Duodenal mucosa (tissue), 2 donors: ENCODE results near the gene NAA15.
"Not testable (repeated sequence)": the region's sequence is repeated elsewhere in the genome, so short reads cannot be mapped to it uniquely, and the experiment has no call there.

ENCODE experiments used
- H3K27ac ChIP-seq: one replicate; pipeline ENCODE4 v1.7.0; 2013; ENCODE audit warnings: low read depth, low read length
- H3K27me3 ChIP-seq, 2 donors: one replicate each; pipeline ENCODE4 v1.7.0; 2013; ENCODE audit warnings: low read length in 2 of 2, control low read depth in 1 of 2; ENCODE audit not compliant: insufficient read depth in 2 of 2, control insufficient read depth in 1 of 2
- H3K36me3 ChIP-seq, 2 donors: one replicate each; pipeline ENCODE4 v1.7.0; 2013; ENCODE audit warnings: low read length in 2 of 2, control low read depth in 1 of 2; ENCODE audit not compliant: insufficient read depth in 2 of 2, control insufficient read depth in 1 of 2
- H3K4me1 ChIP-seq, 2 donors: one replicate each; pipeline ENCODE4 v1.7.0; 2013; ENCODE audit warnings: low read length in 2 of 2, control low read depth in 1 of 2; ENCODE audit not compliant: insufficient read depth in 2 of 2, control insufficient read depth in 1 of 2
- H3K4me3 ChIP-seq, 2 donors: one replicate each; pipeline ENCODE4 v1.7.0; 2013; ENCODE audit warnings: low read length in 2 of 2, low read depth in 1 of 2
- H3K9ac ChIP-seq, 2 donors: one replicate each; pipeline ENCODE4 v1.7.0; 2013; ENCODE audit warnings: low read length in 2 of 2, low read depth in 1 of 2
- H3K9me3 ChIP-seq, 2 donors: one replicate each; pipeline ENCODE4 v1.7.0; 2013; ENCODE audit warnings: low read length in 2 of 2, control low read depth in 1 of 2; ENCODE audit not compliant: control insufficient read depth in 1 of 2

The NAA15 gene

GRCh38 chr4:139301113-139301820, at the start of gene NAA15:
Gene NAA15, plus strand, starts transcription at chr4:139301505. Its CDS starts 273 bp downstream, at chr4:139301778.
- Histone ChIP-seq H3K4me1 (peaks cover 18 to 22% of the 10 kb centered on the region in 2 donors), H3K27ac (peak within 1 kb of the TSS; percentile 87), H3K4me3 (peak within 1 kb of the TSS; percentile 93 to 99), H3K27me3 (no peaks in the 10 kb centered on the region), H3K9ac (peak within 1 kb of the TSS; percentile 93 to 94), H3K36me3 (peaks cover 0 to 5% of the 10 kb centered on the region in 2 donors), H3K9me3 (no peaks in the 10 kb centered on the region)

- H3K4me3 ChIP-seq: no peak overlapping the region
- H3K27ac ChIP-seq: no peak overlapping the region
- H3K4me1 ChIP-seq: no peaks in the 10 kb centered on the region
- no peaks in the 10 kb centered on the region for H3K27me3 ChIP-seq
- no peaks in the 10 kb centered on the region for H3K9me3 ChIP-seq
- H3K9ac ChIP-seq: no peak overlapping the region
- H3K36me3 ChIP-seq: no peaks in the 10 kb centered on the region
Measured at GRCh38 chr4:139253046-139253445, 48.3 kb upstream of the NAA15 start.

GRCh38 chr4:139253713-139254112, 47.6 kb upstream of the NAA15 start:
- Histone ChIP-seq H3K9me3 (no peaks in the 10 kb centered on the region), H3K36me3 (no peaks in the 10 kb centered on the region), H3K9ac (no peak overlapping the region), H3K27me3 (no peaks in the 10 kb centered on the region), H3K27ac (no peak overlapping the region), H3K4me1 (no peaks in the 10 kb centered on the region), H3K4me3 (no peak overlapping the region)

- not testable (repeated sequence) for H3K4me1 ChIP-seq, H3K27ac ChIP-seq, H3K9ac ChIP-seq, H3K4me3 ChIP-seq, H3K27me3 ChIP-seq, H3K9me3 ChIP-seq, H3K36me3 ChIP-seq
Measured at GRCh38 chr4:139255581-139255980, 45.7 kb upstream of the NAA15 start.

- Histone ChIP-seq H3K4me3 (no peak overlapping the region), H3K27me3 (no peaks in the 10 kb centered on the region), H3K4me1 (no peaks in the 10 kb centered on the region), H3K9ac (no peak overlapping the region), H3K9me3 (no peaks in the 10 kb centered on the region), H3K36me3 (no peaks in the 10 kb centered on the region), H3K27ac (no peak overlapping the region)
Measured at GRCh38 chr4:139256349-139256748, 45.0 kb upstream of the NAA15 start.

- Histone ChIP-seq H3K9ac (no peak overlapping the region), H3K27me3 (no peaks in the 10 kb centered on the region), H3K27ac (no peak overlapping the region), H3K36me3 (no peaks in the 10 kb centered on the region), H3K9me3 (no peaks in the 10 kb centered on the region), H3K4me3 (no peak overlapping the region), H3K4me1 (peaks cover 6 to 7% of the 10 kb centered on the region in 2 donors)
Measured at GRCh38 chr4:139265654-139266053, 35.7 kb upstream of the NAA15 start.

- no peaks in the 10 kb centered on the region for H3K9me3 ChIP-seq
- peak overlapping the region in 1 of 2 donors; percentile 34 for H3K9ac ChIP-seq
- no peaks in the 10 kb centered on the region for H3K36me3 ChIP-seq
- peak overlapping the region; percentile 62 to 74 for H3K4me3 ChIP-seq
- H3K27me3 ChIP-seq: no peaks in the 10 kb centered on the region
- H3K4me1 ChIP-seq: peaks cover 6 to 7% of the 10 kb centered on the region in 2 donors
- H3K27ac ChIP-seq: no peak overlapping the region
Measured at GRCh38 chr4:139266208-139266582, 35.1 kb upstream of the NAA15 start.

- H3K4me1 ChIP-seq: peaks cover 6 to 7% of the 10 kb centered on the region in 2 donors
- H3K27ac ChIP-seq: no peak overlapping the region
- peak overlapping the region; percentile 62 to 74 for H3K4me3 ChIP-seq
- no peaks in the 10 kb centered on the region for H3K27me3 ChIP-seq
- peak overlapping the region in 1 of 2 donors; percentile 34 for H3K9ac ChIP-seq
- no peaks in the 10 kb centered on the region for H3K9me3 ChIP-seq
- H3K36me3 ChIP-seq: no peaks in the 10 kb centered on the region
Measured at GRCh38 chr4:139266583-139267257, 34.6 kb upstream of the NAA15 start.

- Histone ChIP-seq H3K36me3 (no peaks in the 10 kb centered on the region), H3K27me3 (no peaks in the 10 kb centered on the region), H3K9me3 (no peaks in the 10 kb centered on the region), H3K4me1 (peaks cover 6 to 7% of the 10 kb centered on the region in 2 donors), H3K27ac (no peak overlapping the region), H3K4me3 (no peak overlapping the region), H3K9ac (no peak overlapping the region)
Measured at GRCh38 chr4:139267301-139267700, 34.0 kb upstream of the NAA15 start.

GRCh38 chr4:139273835-139274234, 27.5 kb upstream of the NAA15 start:
- Histone ChIP-seq H3K9ac (no peak overlapping the region), H3K27ac (no peak overlapping the region), H3K27me3 (peaks cover 6 to 8% of the 10 kb centered on the region in 2 donors), H3K36me3 (no peaks in the 10 kb centered on the region), H3K9me3 (no peaks in the 10 kb centered on the region), H3K4me3 (no peak overlapping the region), H3K4me1 (no peaks in the 10 kb centered on the region)
